GM18502 (cell line): Measurements from ENCODE around the gene CLCN4.

Source experiments
- ATAC-seq: cut with Tn5 transposase; IDR thresholded peaks from one replicate; pipeline ENCODE4 v1.9.1; 2021; ENCODE audit warnings: mild to moderate bottlenecking; ENCODE audit not compliant: unreplicated experiment, poor library complexity

The CLCN4 gene

DNA sequence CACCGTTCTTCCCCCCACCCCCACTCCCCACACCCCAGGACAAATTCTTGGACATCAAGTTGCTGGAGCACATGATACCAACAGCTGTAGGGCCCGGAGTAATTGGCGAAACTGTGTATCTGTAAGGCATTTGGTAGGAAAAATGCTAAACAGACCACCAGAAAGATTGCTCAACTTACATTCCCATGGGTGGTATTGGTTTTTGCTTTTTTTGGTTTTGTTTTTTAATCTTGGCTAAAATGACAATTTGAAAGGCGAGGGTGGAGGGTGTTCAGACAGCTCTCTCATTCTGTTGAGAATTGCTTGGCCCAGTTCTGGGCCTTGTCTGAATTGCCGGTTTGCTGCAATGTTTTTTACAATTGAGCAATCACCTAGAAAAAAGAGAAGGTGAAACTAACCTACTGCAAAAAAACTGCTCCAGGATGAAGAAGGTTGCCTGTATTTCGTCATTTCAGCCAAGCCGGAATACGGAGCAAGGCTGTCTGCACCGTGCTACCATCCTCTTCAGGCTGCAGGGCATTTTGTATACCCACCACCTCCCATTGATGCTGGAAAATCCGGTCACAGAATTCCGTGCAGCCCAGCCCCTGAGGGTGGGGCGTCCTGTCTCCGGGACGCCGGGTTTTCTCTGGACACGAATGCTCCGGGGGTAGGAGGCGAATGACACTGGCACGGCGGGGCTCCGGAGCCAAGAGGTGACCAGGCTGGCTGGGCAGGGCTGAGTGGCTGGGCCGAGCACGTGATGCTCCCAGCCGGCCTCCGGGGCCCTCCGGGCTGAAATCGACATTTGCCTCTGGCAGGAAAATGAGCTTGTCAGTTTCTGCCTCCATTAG, at the start of gene CLCN4:
CLCN4 (plus strand) TSS at position 777 of the 833 bp plus-strand sequence. CDS start 28,058 bp downstream, outside the sequence.
- peak; percentile 66 for ATAC-seq

- no peak for ATAC-seq
Observed at GRCh38 chrX:10107483-10107882, 49.3 kb upstream of the CLCN4 start.

DNA sequence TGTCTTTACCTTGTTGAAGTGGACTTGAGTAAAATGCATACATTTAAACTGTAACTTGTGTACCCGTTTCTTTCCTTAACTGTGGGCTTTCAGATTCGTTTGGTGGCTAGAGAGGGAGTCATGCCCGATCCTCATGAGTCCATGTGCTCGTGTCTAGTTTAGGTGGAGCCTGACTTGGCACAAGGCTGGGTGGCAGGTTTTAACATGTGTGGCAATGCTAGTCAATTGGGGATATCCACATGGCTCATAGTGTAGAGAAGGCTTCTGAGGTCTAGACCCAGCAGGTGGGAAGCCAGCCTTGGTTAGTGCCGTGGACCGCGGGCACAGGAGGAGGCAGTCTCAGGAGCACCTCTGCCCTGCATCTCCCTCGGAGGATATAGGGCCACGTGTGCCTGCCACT, 48.5 kb upstream of the CLCN4 start:
- ATAC-seq = no peak

- ATAC-seq = no peak
Observed at GRCh38 chrX:10109695-10110094, 47.1 kb upstream of the CLCN4 start.

DNA sequence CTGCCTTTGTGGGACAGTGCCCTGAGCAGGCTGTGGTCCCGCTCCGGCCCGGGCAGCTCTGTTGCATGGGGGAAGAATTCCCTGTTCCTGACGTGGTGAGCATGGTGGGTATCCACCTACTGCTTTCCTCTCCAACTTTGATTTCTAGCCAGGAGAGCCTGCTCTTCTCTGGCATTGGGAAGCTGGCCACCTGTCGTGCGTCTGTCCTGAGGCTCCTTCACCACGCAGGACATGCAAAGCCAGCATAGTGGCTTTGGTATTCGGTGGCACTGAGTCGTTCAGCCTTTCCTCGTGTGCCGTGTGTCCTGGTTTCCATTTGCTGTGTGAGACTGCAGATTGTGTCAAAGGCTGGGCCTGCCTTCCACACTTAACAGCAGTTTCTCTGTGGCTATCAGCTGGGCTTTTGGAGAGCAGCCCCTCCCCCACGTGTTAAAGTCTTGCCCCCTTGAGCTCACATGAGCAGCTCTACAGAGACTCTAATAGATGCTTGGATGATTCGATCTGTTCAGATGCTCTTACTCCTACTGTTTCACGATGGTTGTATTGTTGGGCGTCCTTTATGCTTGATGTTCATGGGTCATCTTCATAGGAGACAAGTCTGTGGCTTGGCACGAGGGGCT, 46.3 kb upstream of the CLCN4 start:
- ATAC-seq = peak; percentile 0

DNA sequence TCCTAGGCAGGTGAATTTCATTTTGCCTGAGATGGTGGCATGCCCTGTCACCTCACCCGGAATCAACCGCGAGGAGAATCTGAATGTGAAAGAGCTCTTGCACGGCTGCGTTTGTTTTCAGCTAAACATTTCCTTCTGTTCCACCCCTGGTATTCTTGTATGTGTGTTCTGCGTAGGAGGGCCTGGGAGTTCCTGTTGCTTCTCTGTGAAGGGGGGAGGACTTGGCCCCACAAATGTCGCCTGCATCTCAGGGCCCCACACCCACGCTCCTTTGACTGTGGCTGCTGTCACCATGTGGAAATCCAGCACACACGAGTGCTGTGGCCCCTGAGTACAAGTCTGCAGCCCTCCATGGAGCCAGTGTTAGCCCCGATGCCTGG, 45.8 kb upstream of the CLCN4 start:
- ATAC-seq = peak; percentile 47

DNA sequence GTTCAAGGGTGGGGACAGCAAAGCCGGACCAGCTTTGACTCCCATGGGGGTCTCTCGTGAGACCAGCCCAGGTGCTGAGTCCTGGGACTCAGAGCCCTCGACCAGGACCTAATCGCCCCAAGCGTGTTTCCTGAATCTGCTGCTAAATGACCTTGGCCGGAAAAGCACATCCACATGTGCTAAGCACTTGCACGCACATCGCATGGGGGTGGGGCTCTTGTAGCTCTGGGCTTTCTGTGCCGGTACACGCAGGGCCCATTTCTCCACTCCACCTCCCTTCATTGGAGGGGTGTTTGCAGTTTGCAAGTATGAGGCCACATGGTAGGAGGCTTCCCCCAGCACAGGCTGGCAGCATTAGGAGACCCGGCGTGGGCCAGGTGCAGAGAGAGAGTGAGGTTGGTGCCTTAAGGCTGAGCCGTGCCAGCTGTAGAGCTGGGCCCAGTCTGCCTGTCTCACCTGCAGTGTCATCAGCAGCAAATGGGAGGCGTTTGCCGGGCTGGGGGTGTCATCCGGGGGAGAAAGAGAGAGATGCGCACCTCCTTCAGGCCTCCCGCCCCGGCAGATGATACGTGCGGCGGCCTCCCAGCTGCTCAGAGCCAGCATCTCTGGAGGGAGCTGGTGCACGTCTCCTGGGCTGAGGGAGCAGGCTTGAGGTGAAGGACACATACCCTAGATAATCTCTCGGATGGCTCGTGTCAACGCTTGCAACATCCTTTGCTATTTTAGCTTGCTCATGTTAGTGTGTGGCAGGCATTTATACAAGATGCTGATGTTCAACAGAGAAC, 45.2 kb upstream of the CLCN4 start:
- peak; percentile 51 for ATAC-seq

GRCh38 chrX:10112510-10112909, 44.3 kb upstream of the CLCN4 start:
- ATAC-seq = peak; percentile 52

GRCh38 chrX:10115082-10115481, 41.7 kb upstream of the CLCN4 start:
- ATAC-seq = no peak

DNA sequence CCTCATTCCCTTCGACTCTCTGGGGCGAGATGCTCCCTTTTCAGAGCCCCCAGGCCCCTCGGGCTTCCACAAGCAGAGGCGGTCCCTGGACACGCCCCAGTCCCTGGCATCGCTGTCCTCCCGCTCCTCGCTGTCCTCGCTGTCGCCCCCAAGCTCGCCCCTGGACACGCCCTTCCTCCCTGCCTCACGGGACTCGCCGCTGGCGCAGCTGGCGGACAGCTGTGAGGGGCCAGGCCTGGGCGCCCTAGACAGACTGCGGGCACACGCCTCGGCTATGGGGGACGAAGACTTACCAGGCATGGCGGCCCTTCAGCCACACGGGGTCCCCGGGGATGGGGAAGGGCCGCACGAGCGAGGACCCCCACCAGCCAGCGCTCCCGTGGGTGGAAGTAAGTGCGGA, 39.5 kb upstream of the CLCN4 start:
- ATAC-seq = no peak

GRCh38 chrX:10117864-10118377, 38.9 kb upstream of the CLCN4 start:
- ATAC-seq = no peak

DNA sequence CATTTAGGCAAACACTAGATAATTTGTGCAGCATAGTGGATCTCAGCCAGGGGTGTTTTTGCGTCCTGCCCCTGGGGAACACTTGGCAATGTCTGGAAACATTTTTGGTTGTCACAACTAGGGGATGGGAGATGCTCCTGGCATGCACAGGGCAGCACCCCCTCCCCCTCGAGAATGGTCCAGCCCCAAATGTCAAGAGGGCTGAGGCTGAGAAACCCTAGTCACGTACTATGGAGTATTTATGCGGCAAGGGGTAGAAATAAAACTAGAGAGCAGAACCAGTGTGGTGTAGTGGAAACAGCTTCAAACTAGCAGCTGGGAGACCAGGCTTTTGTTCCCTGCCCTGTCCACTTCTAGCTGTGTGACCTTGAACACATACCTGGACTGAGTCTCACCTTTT, 38.2 kb upstream of the CLCN4 start:
- no peak for ATAC-seq

DNA sequence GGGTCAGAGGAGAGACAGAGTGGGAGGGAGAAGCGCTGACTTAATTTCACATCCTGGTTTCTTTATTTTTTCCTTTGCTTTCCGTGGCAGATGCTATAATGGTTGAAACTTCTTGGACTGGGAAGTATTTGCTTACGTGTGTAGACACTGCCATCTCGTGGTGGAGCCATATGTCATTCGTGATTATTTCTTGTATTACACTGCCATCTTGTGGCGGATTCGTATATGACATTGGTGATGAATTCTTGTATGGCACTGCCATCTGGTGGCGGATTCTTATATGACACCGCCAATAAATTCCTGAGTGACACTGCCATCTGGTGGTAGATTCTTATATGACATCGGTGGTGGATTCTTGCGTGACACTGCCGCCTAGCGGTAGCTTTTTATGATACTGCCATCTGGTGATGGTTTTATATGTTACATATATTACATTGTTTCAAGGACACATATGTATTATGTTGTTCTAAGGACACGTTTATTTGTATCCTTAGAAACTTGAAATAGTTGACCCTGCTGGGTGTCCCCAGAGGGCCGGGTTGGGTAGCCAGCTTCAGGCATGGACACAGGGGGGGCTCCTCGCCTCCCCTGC, 37.3 kb upstream of the CLCN4 start:
- peak; percentile 51 for ATAC-seq

DNA sequence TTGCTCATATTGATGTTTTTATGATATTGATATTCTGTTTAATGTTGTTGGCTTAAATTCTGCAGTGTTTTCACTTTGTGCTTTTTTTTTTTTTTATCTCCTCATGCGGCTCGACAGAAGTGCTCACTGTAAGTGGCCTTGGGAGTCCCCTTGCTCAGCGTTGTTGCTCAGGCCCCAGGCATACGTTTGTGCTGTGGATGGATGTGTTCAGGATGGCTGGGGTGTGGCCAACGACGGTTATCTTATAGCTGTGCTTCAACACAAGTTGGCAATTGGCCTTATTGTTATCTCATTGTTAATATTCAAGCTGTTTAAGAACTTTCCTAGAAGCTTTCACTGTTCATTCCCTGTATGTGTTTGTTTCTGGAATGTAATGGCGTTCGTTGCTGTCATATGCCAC, 36.4 kb upstream of the CLCN4 start:
- no peak for ATAC-seq

DNA sequence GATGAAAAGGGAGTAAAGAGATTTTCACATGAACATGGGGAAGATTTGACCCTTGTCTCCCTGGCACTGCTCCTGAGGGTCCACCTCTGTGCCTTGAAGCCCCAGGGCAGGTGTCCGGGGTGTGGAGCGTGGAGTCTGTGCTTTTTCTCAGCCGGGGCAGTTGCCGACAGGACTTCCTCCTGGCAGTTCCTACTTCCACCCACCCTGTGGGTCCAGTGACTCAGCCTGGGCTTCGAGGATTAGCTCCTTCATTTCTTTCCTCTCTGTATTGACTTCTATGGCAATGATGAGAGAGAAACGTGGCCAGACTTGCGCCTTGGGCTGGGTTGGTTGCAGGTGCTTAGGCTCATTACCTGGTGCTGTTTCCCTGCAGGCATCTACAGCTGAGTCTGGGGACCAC, 35.9 kb upstream of the CLCN4 start:
- no peak for ATAC-seq

DNA sequence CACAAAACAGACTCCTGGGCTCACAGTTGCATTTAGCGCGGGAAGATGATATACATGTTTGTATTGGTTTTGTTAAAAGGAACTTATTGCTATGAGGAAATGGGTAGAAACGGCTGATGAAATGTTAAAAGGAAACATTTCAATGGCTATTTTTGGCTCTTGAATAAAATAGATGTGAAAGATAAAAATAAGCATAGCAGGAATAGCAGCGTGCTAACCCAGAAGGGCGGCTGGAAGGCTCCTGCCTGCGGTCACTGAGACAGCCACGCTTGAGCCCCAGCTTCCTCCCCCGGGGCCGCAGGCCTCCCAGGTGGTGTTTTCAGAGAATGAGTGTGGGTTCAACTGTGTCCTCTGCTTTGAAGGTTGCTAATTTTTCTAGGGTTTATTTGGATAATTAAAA, 35.0 kb upstream of the CLCN4 start:
- peak; percentile 82 for ATAC-seq

DNA sequence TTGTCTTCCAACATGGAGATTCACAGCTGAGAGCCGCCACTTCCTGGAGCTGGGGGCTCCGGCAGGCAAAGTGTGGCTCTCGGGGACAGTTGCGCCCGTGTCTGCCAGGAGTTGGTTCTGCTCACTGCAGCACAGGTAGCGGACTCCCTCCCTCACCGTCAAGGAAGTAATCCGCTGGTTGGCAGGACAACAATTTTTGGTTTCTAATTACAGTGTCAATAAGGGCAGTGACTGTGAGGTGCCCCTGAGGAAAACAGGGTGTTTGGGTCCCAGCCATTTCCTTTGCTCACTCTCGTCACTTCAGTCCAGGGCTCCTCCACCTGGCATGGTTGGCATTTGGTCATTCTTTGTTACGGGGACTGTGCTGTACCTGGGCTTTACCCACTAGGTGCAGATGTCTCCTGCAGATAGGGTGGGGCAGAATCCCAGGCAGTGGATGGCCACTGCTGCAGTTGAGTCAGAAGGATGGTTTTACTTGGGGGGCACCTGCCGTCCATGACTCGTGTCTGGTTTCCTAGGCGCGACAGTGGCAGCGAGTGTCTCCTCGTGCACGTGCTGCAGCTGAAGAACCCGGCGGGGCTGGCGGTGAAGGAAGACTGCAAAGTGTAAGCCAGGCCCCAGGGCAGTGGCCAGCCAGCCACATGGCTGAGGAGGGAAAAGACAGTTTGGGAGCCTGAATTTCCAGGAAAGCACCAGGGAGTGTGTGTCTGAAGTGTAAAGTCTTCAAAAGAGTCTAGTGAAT, 32.1 kb upstream of the CLCN4 start:
- ATAC-seq = no peak

DNA sequence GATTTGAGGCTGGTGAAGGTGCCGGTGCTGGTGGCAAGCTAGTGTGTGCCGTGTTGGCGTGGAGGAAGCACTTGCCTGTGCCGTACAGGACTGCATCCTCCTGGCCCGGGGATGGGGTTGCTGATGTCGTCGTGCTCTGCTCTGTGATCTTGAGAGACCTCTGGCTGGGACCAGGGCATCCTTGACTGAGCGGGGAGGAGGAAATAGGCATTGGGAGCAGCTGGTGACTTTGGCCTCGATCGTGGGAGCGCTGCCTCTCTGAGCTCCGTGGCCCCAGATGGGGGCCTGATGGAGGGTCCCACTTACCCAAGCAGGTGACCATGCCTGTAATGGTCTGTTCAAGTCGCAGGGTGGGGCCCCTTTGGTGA, 31.5 kb upstream of the CLCN4 start:
- ATAC-seq = no peak

GRCh38 chrX:10126044-10126443, 30.7 kb upstream of the CLCN4 start:
- ATAC-seq = no peak

DNA sequence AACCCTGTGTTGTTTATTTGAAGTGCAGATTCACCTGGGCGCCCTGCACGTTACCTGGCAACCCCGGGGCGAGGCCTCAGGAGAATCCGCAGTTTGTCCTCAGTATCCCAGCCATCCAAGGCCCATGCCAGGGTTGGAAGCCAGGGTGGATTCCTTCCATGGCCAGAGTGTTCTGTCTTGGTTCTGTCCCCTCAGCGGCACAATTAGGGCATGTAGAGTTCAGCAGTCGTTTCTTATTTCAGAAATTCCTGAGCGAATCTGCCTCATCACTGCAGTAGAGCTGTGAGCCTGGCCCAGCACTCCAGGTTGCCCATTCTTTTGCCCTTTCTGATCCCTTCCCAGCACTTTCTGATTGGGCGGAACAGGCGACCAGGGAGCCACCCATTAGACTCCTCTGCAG, 29.9 kb upstream of the CLCN4 start:
- no peak for ATAC-seq
